Fibroblast of pulmonary artery (primary cell): ENCODE data around the gene ETV3.

Experiments
- DNase-seq: peaks from one replicate; pipeline ENCODE4 v3.0.0-alpha.2; 2010; ENCODE audit warnings: low read depth
- H3K4me3 ChIP-seq: replicated peaks from 2 replicates; pipeline ENCODE4 v1.5.1; 2011; ENCODE audit warnings: low read depth, mild to moderate bottlenecking, control low read depth, low read length, moderate library complexity
- CTCF ChIP-seq: IDR thresholded peaks from 2 replicates; pipeline ENCODE4 v1.5.1; 2011; ENCODE audit warnings: mild to moderate bottlenecking, control low read depth, low read length, inconsistent platforms; ENCODE audit errors: missing control alignments

The ETV3 gene

GRCh38 chr1:157108448-157108847, 29.7 kb downstream of the ETV3 start:
- no peak for DNase-seq
- TF ChIP-seq CTCF = no peak
- no peak overlapping the region for H3K4me3 ChIP-seq

GRCh38 chr1:157107702-157108101, 30.5 kb downstream of the ETV3 start:
- DNase-seq = no peak
- no peak for TF ChIP-seq CTCF
- no peak overlapping the region for H3K4me3 ChIP-seq

- H3K4me3 ChIP-seq = no peak overlapping the region
- TF ChIP-seq CTCF = no peak
- no peak for DNase-seq
These were observed 31.4 kb downstream of the ETV3 start for GRCh38 chr1:157106813-157107189.

- DNase-seq = peak; percentile 68
- no peak for TF ChIP-seq CTCF
- no peak overlapping the region for H3K4me3 ChIP-seq
These were observed 32.0 kb downstream of the ETV3 start for GRCh38 chr1:157105988-157106812.

GRCh38 chr1:157105298-157105987, 32.8 kb downstream of the ETV3 start:
- H3K4me3 ChIP-seq = no peak overlapping the region
- TF ChIP-seq CTCF = no peak
- DNase-seq = no peak

- no peak overlapping the region for H3K4me3 ChIP-seq
- TF ChIP-seq CTCF = no peak
- DNase-seq = no peak
These were observed 33.4 kb downstream of the ETV3 start for GRCh38 chr1:157104598-157105293.
